K562 (cell line): ENCODE results near the gene FITM1. TPM values are rescaled to one million over a fixed set of nuclear protein-coding genes. Genes with fewer than 3 reads are reported as not detected.
A peak's percentile ranks its signal among the peaks of the same experiment; 100 is the strongest.

ENCODE experiments used
- DPF2 ChIP-seq: fragments of 450-650 bp; IDR thresholded peaks from 2 replicates; pipeline ENCODE4 v1.6.1; 2016
- HLTF ChIP-seq: fragments of 450-650 bp; IDR thresholded peaks from 2 replicates; pipeline ENCODE4 v1.6.1; 2016
- ILK ChIP-seq: fragments of 450-650 bp; IDR thresholded peaks from 2 replicates; pipeline ENCODE4 v1.6.1; 2016; ENCODE audit warnings: missing genetic modification characterization, low read depth, mild to moderate bottlenecking, missing compliant biosample characterization, moderate library complexity, borderline replicate concordance
- NR1H2 ChIP-seq: sonication (generic); formaldehyde crosslinking; IDR thresholded peaks from 2 replicates; pipeline ENCODE4 v1.4.0; 2020; ENCODE audit warnings: mild to moderate bottlenecking, missing genetic modification reagents
- PTTG1 ChIP-seq: fragments of 450-650 bp; IDR thresholded peaks from 2 replicates; pipeline ENCODE4 v1.6.1; 2016; ENCODE audit warnings: low read depth, mild to moderate bottlenecking, missing genetic modification characterization, missing compliant biosample characterization
- SREBF1 ChIP-seq: fragments of 150-350 bp; IDR thresholded peaks from 2 replicates; pipeline ENCODE4 v1.6.1; 2014; ENCODE audit warnings: antibody characterized with exemption, low read depth, low read length, borderline replicate concordance
- TFAM ChIP-seq: fragments of 250-450 bp; sonication (Bioruptor Pico); conservative IDR thresholded peaks from 2 replicates; pipeline ENCODE4 v1.5.0; 2021; ENCODE audit warnings: mild to moderate bottlenecking, moderate library complexity
- U2AF1 ChIP-seq: fragments of 200-400 bp; formaldehyde crosslinking; optimal IDR thresholded peaks from 2 replicates; pipeline ENCODE3; 2017; ENCODE audit warnings: mild to moderate bottlenecking, low read depth, low read length, moderate library complexity
- XRCC4 ChIP-seq: IDR thresholded peaks from one replicate; pipeline ENCODE4 v1.6.1; 2011; ENCODE audit not compliant: insufficient read depth, insufficient read length; ENCODE audit errors: extremely low read depth
- ZFX ChIP-seq: sonication (generic); formaldehyde crosslinking; IDR thresholded peaks from 2 replicates; pipeline ENCODE4 v1.8.0; 2022; ENCODE audit warnings: mild to moderate bottlenecking, missing genetic modification reagents, moderate library complexity
- ZNF324 ChIP-seq: fragments of 250-450 bp; sonication (Bioruptor Pico); IDR thresholded peaks from 2 replicates; pipeline ENCODE4 v1.4.0; 2020; ENCODE audit warnings: mild to moderate bottlenecking
- ZNF778 ChIP-seq: fragments of 450-650 bp; formaldehyde crosslinking; IDR thresholded peaks from 2 replicates; pipeline ENCODE4 v1.4.0; 2020; ENCODE audit warnings: mild to moderate bottlenecking, moderate library complexity
- polyA plus RNA-seq, 8 experiments: library from polyadenylated mRNA; depleted of rRNA in 4 of 8; stranded (reverse) in 5 of 8; unstranded in 3 of 8; fragments of >200 nt; fragmentation: Nextera tagmentation in 2 of 8; fragmentation: Illumina TruSeq in 1 of 8; extraction: Ambion mirVana in 2 of 8; extraction: Trizol in 1 of 8; gene quantifications; 2 replicates each; pipeline versions ENCODE4 v1.2.1 to v1.2.3, GENCODE V29; 2011 to 2014; ENCODE audit warnings: inconsistent platforms in 1 of 8, missing spikeins in 1 of 8
- total RNA-seq, 7 experiments: library from RNA; depleted of rRNA in 6 of 7; stranded (reverse); fragments of >200 nt in 6 of 7; fragmentation: Illumina TruSeq in 2 of 7; extraction: Trizol in 2 of 7; gene quantifications; 2 replicates each; pipeline versions ENCODE4 v1.2.1 to v1.2.3, GENCODE V29; 2011 to 2021; ENCODE audit warnings: low replicate concordance in 1 of 7
- TF ChIP-seq, protein P1 (sequence below): fragments of 200-600 bp; sonication (generic); IDR thresholded peaks from one replicate; pipeline ENCODE4 v1.6.1; 2012; ENCODE audit warnings: mild to moderate bottlenecking, low read depth, low read length, inconsistent platforms
- TF ChIP-seq, protein P2 (sequence below): fragments of 250-450 bp; sonication (Bioruptor Pico); IDR thresholded peaks from 2 replicates; pipeline ENCODE4 v1.5.1; 2021; ENCODE audit warnings: mild to moderate bottlenecking
- TF ChIP-seq, protein P3 (sequence below): sonication (generic); formaldehyde crosslinking; IDR thresholded peaks from 2 replicates; pipeline ENCODE4 v1.9.0; 2022; ENCODE audit warnings: mild to moderate bottlenecking, missing genetic modification reagents

The FITM1 gene
- total and polyA plus RNA-seq, 9 of the 15 experiments (the other 6 are each of a cell fraction or from before 2014, with no cell fraction given), result 0.09 to 0.20 TPM; not detected in 7

DNA sequence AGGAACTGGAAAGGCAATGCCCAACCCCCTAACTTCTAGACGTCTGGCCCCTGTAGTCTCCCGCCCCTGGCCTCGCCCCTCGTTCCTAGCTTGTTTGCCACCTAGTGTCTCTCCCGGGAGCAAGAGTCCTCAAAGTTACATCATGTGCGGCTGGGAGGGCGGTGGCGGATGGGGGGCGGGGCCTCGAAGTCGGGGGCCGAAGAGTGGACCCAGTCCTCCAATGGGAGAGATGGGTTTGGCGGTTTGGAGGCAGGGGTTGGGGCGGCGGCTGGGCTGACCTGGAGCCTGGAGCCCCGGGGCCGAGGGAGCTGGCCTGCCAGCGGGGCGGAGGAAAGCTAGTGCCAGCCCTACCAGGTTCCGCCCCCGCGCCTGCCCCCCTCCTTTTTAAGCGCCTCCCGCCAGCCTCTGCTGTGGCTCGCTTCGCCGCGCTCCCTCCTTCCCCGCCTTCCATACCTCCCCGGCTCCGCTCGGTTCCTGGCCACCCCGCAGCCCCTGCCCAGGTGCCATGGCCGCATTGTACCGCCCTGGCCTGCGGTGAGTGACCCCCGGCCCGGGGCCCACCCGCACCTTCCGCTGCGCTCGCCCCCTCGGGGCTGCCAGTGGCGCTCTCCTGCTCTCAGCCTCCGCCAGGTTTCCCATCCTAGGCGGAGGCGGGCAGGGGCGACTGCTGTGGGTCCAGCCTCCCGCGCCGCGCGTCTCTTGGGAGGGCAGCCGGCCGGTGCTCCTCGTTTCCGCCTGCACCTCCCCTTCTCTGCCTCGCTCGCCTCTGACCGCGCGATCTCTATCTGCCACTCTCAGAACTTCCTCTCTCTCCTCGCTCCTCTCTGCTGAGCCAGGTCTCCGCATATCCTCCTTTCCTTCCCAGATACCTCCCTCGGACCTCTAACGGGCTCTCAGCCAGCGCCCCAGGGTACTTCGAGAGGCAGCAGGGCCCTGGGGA lies 36.3 kb upstream of the FITM1 start, which contains the start of gene PCK2 (continued):
- TF ChIP-seq, protein P1, sequence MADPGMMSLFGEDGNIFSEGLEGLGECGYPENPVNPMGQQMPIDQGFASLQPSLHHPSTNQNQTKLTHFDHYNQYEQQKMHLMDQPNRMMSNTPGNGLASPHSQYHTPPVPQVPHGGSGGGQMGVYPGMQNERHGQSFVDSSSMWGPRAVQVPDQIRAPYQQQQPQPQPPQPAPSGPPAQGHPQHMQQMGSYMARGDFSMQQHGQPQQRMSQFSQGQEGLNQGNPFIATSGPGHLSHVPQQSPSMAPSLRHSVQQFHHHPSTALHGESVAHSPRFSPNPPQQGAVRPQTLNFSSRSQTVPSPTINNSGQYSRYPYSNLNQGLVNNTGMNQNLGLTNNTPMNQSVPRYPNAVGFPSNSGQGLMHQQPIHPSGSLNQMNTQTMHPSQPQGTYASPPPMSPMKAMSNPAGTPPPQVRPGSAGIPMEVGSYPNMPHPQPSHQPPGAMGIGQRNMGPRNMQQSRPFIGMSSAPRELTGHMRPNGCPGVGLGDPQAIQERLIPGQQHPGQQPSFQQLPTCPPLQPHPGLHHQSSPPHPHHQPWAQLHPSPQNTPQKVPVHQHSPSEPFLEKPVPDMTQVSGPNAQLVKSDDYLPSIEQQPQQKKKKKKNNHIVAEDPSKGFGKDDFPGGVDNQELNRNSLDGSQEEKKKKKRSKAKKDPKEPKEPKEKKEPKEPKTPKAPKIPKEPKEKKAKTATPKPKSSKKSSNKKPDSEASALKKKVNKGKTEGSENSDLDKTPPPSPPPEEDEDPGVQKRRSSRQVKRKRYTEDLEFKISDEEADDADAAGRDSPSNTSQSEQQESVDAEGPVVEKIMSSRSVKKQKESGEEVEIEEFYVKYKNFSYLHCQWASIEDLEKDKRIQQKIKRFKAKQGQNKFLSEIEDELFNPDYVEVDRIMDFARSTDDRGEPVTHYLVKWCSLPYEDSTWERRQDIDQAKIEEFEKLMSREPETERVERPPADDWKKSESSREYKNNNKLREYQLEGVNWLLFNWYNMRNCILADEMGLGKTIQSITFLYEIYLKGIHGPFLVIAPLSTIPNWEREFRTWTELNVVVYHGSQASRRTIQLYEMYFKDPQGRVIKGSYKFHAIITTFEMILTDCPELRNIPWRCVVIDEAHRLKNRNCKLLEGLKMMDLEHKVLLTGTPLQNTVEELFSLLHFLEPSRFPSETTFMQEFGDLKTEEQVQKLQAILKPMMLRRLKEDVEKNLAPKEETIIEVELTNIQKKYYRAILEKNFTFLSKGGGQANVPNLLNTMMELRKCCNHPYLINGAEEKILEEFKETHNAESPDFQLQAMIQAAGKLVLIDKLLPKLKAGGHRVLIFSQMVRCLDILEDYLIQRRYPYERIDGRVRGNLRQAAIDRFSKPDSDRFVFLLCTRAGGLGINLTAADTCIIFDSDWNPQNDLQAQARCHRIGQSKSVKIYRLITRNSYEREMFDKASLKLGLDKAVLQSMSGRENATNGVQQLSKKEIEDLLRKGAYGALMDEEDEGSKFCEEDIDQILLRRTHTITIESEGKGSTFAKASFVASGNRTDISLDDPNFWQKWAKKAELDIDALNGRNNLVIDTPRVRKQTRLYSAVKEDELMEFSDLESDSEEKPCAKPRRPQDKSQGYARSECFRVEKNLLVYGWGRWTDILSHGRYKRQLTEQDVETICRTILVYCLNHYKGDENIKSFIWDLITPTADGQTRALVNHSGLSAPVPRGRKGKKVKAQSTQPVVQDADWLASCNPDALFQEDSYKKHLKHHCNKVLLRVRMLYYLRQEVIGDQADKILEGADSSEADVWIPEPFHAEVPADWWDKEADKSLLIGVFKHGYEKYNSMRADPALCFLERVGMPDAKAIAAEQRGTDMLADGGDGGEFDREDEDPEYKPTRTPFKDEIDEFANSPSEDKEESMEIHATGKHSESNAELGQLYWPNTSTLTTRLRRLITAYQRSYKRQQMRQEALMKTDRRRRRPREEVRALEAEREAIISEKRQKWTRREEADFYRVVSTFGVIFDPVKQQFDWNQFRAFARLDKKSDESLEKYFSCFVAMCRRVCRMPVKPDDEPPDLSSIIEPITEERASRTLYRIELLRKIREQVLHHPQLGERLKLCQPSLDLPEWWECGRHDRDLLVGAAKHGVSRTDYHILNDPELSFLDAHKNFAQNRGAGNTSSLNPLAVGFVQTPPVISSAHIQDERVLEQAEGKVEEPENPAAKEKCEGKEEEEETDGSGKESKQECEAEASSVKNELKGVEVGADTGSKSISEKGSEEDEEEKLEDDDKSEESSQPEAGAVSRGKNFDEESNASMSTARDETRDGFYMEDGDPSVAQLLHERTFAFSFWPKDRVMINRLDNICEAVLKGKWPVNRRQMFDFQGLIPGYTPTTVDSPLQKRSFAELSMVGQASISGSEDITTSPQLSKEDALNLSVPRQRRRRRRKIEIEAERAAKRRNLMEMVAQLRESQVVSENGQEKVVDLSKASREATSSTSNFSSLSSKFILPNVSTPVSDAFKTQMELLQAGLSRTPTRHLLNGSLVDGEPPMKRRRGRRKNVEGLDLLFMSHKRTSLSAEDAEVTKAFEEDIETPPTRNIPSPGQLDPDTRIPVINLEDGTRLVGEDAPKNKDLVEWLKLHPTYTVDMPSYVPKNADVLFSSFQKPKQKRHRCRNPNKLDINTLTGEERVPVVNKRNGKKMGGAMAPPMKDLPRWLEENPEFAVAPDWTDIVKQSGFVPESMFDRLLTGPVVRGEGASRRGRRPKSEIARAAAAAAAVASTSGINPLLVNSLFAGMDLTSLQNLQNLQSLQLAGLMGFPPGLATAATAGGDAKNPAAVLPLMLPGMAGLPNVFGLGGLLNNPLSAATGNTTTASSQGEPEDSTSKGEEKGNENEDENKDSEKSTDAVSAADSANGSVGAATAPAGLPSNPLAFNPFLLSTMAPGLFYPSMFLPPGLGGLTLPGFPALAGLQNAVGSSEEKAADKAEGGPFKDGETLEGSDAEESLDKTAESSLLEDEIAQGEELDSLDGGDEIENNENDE, result no peak
- no peak for TF ChIP-seq NR1H2 (CRISPR knock-in tag)
- TF ChIP-seq DPF2, result no peak; the same call in 1 of the 2 replicates
- TF ChIP-seq PTTG1 (tag), result no peak
- TF ChIP-seq, protein P2, sequence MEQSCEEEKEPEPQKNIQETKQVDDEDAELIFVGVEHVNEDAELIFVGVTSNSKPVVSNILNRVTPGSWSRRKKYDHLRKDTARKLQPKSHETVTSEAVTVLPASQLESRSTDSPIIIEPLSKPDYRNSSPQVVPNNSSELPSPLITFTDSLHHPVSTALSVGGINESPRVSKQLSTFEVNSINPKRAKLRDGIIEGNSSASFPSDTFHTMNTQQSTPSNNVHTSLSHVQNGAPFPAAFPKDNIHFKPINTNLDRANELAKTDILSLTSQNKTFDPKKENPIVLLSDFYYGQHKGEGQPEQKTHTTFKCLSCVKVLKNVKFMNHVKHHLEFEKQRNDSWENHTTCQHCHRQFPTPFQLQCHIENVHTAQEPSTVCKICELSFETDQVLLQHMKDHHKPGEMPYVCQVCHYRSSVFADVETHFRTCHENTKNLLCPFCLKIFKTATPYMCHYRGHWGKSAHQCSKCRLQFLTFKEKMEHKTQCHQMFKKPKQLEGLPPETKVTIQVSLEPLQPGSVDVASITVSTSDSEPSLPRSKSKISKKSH (CRISPR knock-in tag), result no peak
- no peak for TF ChIP-seq ILK (tag)
- TF ChIP-seq SREBF1, result no peak
- no peak for TF ChIP-seq XRCC4
- TF ChIP-seq U2AF1, result peak; percentile 90
- TF ChIP-seq, protein P3, sequence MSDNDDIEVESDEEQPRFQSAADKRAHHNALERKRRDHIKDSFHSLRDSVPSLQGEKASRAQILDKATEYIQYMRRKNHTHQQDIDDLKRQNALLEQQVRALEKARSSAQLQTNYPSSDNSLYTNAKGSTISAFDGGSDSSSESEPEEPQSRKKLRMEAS (CRISPR knock-in tag), result no peak
- peak; percentile 80 for TF ChIP-seq ZFX
- peak; percentile 53; the same call in 1 of the 2 replicates for TF ChIP-seq HLTF
- TF ChIP-seq ZNF324, result no peak
- no peak for TF ChIP-seq ZNF778 (CRISPR knock-in tag)
- no peak for TF ChIP-seq TFAM (CRISPR knock-in tag)
